H9 (cell line): Measurements from ENCODE around the gene TBX21. TPM values are rescaled to one million over a fixed set of nuclear protein-coding genes. Genes with fewer than 3 reads are reported as not detected.

Source experiments
- DNase-seq: peaks from one replicate; pipeline ENCODE4 v3.0.0-alpha.2; 2017
- H2AFZ ChIP-seq: one replicate; pipeline ENCODE4 v1.6.1; 2013; ENCODE audit warnings: mild to moderate bottlenecking, low read length, control low read depth, moderate library complexity
- H2AK5ac ChIP-seq: 2 replicates; pipeline ENCODE4 v1.6.1; 2013; ENCODE audit warnings: low read length, control low read depth, mixed read lengths; ENCODE audit not compliant: insufficient read length
- H2BK120ac ChIP-seq: one replicate; pipeline ENCODE4 v1.6.1; 2013; ENCODE audit warnings: low read depth, mild to moderate bottlenecking, low read length, control low read depth, inconsistent platforms; ENCODE audit not compliant: poor library complexity, severe bottlenecking
- H2BK12ac ChIP-seq: 2 replicates; pipeline ENCODE4 v1.6.1; 2013; ENCODE audit warnings: low read length, control low read depth, mixed read lengths, low read depth; ENCODE audit not compliant: insufficient read length
- H2BK15ac ChIP-seq: 2 replicates; pipeline ENCODE4 v1.6.1; 2013; ENCODE audit warnings: low read depth, low read length, control low read depth
- H2BK20ac ChIP-seq: one replicate; pipeline ENCODE4 v1.6.1; 2013; ENCODE audit warnings: low read depth, mild to moderate bottlenecking, low read length, control low read depth, inconsistent platforms; ENCODE audit not compliant: poor library complexity, severe bottlenecking
- H2BK5ac ChIP-seq: 2 replicates; pipeline ENCODE4 v1.6.1; 2013; ENCODE audit warnings: low read length, control low read depth, mixed read lengths; ENCODE audit not compliant: insufficient read length
- H3K14ac ChIP-seq: 2 replicates; pipeline ENCODE4 v1.6.1; 2013; ENCODE audit warnings: low read length, control low read depth; ENCODE audit not compliant: insufficient read depth
- H3K18ac ChIP-seq: 2 replicates; pipeline ENCODE4 v1.6.1; 2013; ENCODE audit warnings: low read depth, mild to moderate bottlenecking, mixed read lengths, low read length, control low read depth; ENCODE audit not compliant: insufficient read length
- H3K23ac ChIP-seq: 2 replicates; pipeline ENCODE4 v1.6.1; 2013; ENCODE audit warnings: low read length, control low read depth, mixed read lengths, low read depth; ENCODE audit not compliant: insufficient read length
- H3K23me2 ChIP-seq: 2 replicates; pipeline ENCODE4 v1.6.1; 2013; ENCODE audit warnings: low read depth, mild to moderate bottlenecking, mixed read lengths, low read length, control low read depth; ENCODE audit not compliant: insufficient read length, poor library complexity, severe bottlenecking
- H3K27ac ChIP-seq: 2 replicates; pipeline ENCODE4 v1.5.1; 2013; ENCODE audit warnings: low read length, control low read depth, mixed read lengths, low read depth; ENCODE audit not compliant: insufficient read length
- H3K27me3 ChIP-seq: 2 replicates; pipeline ENCODE4 v1.6.1; 2013; ENCODE audit warnings: low read length, control low read depth, inconsistent platforms; ENCODE audit not compliant: insufficient read depth
- H3K4ac ChIP-seq: 2 replicates; pipeline ENCODE4 v1.6.1; 2013; ENCODE audit warnings: low read depth, mild to moderate bottlenecking, control low read depth, inconsistent platforms, low read length, moderate library complexity
- H3K4me1 ChIP-seq: 2 replicates; pipeline ENCODE4 v1.6.1; 2013; ENCODE audit warnings: low read length, control low read depth, inconsistent platforms; ENCODE audit not compliant: insufficient read depth
- H3K4me2 ChIP-seq: 2 replicates; pipeline ENCODE4 v1.6.1; 2013; ENCODE audit warnings: low read length, control low read depth, mixed read lengths; ENCODE audit not compliant: insufficient read length, insufficient read depth
- H3K56ac ChIP-seq: 2 replicates; pipeline ENCODE4 v1.6.1; 2013; ENCODE audit warnings: low read depth, mild to moderate bottlenecking, mixed read lengths, low read length, control low read depth; ENCODE audit not compliant: insufficient read length
- H3K79me1 ChIP-seq: 2 replicates; pipeline ENCODE4 v1.6.1; 2013; ENCODE audit warnings: low read depth, mild to moderate bottlenecking, moderate library complexity, low read length, control low read depth, inconsistent platforms; ENCODE audit not compliant: insufficient read depth, poor library complexity, severe bottlenecking
- H3K79me2 ChIP-seq: 2 replicates; pipeline ENCODE4 v1.6.1; 2013; ENCODE audit warnings: low read length, control low read depth, inconsistent platforms; ENCODE audit not compliant: insufficient read depth
- H3K9ac ChIP-seq: 2 replicates; pipeline ENCODE4 v1.6.1; 2013; ENCODE audit warnings: low read length, control low read depth, mixed read lengths; ENCODE audit not compliant: insufficient read length; ENCODE audit errors: extremely low read depth
- H3K9me3 ChIP-seq: one replicate; pipeline ENCODE4 v1.6.1; 2013; ENCODE audit warnings: low read depth, low read length, inconsistent platforms; ENCODE audit not compliant: control insufficient read depth
- H3T11ph ChIP-seq: one replicate; pipeline ENCODE4 v1.6.1; 2013; ENCODE audit warnings: mild to moderate bottlenecking, low read length, control low read depth, inconsistent platforms
- H4K20me1 ChIP-seq: one replicate; pipeline ENCODE4 v1.6.1; 2013; ENCODE audit not compliant: control insufficient read depth, insufficient read length, insufficient read depth
- H4K5ac ChIP-seq: 2 replicates; pipeline ENCODE4 v1.6.1; 2013; ENCODE audit warnings: low read depth, mild to moderate bottlenecking, mixed read lengths, low read length, control low read depth; ENCODE audit not compliant: insufficient read length
- H4K8ac ChIP-seq: replicated peaks from 2 replicates; pipeline ENCODE4 v1.6.1; 2013; ENCODE audit warnings: low read length, control low read depth, mixed read lengths, low read depth; ENCODE audit not compliant: insufficient read length
- H4K91ac ChIP-seq: 2 replicates; pipeline ENCODE4 v1.6.1; 2013; ENCODE audit warnings: low read depth, mild to moderate bottlenecking, moderate library complexity, mixed read lengths, low read length, control low read depth; ENCODE audit not compliant: insufficient read length
- H3K27ac Mint-ChIP-seq, 3 experiments: 2 replicates in 2 of 3; 3 replicates in 1 of 3; pipeline ENCODE4 v1.8.0; 2020 to 2021; ENCODE audit warnings: mixed read lengths in 3 of 3, mild to moderate bottlenecking in 1 of 3, moderate library complexity in 1 of 3
- H3K27me3 Mint-ChIP-seq: 2 replicates; pipeline ENCODE4 v1.8.0; 2021; ENCODE audit warnings: low read depth, mild to moderate bottlenecking, moderate library complexity, mixed read lengths
- H3K36me3 Mint-ChIP-seq, 3 experiments: 2 replicates in 2 of 3; 3 replicates in 1 of 3; pipeline ENCODE4 v1.8.0; 2020 to 2021; ENCODE audit warnings: low read depth in 3 of 3, mixed read lengths in 3 of 3; ENCODE audit not compliant: insufficient read depth in 1 of 3
- H3K4me1 Mint-ChIP-seq, 2 experiments: 2 replicates each; pipeline ENCODE4 v1.8.0; 2020; ENCODE audit warnings: mixed read lengths in 2 of 2
- H3K4me3 Mint-ChIP-seq, 2 experiments: 2 replicates in 1 of 2; 3 replicates in 1 of 2; pipeline ENCODE4 v1.8.0; 2020 to 2021; ENCODE audit warnings: mild to moderate bottlenecking in 2 of 2, mixed read lengths in 2 of 2, moderate library complexity in 1 of 2
- H3K9me3 Mint-ChIP-seq, 2 experiments: 2 replicates in 1 of 2; 3 replicates in 1 of 2; pipeline ENCODE4 v1.8.0; 2020; ENCODE audit warnings: mild to moderate bottlenecking in 2 of 2, mixed read lengths in 2 of 2, moderate library complexity in 1 of 2
- WGBS: extraction: QIAGEN DNeasy Blood & Tissue Kit; methylation state at CpG from one replicate; pipeline ENCODE4 v1.1.7; 2013; ENCODE audit warnings: missing lambda C conversion rate, low lambda C conversion rate, mixed read lengths; ENCODE audit not compliant: insufficient read length; ENCODE audit errors: extremely low coverage; 5-methylcytosine and 5-hydroxymethylcytosine counted together
- total RNA-seq: library from RNA; stranded (reverse); gene quantifications from 2 replicates; pipeline ENCODE4 v1.2.1, GENCODE V29; 2021
- TF ChIP-seq, protein P1 (sequence below): fragments of 200-600 bp; sonication (generic); conservative IDR thresholded peaks from 3 replicates; pipeline ENCODE4 v1.8.0; 2021; ENCODE audit warnings: antibody characterized with exemption, mild to moderate bottlenecking

Gene TBX21
- total RNA-seq, 1 experiment from 2014 or later, result not detected

DNA sequence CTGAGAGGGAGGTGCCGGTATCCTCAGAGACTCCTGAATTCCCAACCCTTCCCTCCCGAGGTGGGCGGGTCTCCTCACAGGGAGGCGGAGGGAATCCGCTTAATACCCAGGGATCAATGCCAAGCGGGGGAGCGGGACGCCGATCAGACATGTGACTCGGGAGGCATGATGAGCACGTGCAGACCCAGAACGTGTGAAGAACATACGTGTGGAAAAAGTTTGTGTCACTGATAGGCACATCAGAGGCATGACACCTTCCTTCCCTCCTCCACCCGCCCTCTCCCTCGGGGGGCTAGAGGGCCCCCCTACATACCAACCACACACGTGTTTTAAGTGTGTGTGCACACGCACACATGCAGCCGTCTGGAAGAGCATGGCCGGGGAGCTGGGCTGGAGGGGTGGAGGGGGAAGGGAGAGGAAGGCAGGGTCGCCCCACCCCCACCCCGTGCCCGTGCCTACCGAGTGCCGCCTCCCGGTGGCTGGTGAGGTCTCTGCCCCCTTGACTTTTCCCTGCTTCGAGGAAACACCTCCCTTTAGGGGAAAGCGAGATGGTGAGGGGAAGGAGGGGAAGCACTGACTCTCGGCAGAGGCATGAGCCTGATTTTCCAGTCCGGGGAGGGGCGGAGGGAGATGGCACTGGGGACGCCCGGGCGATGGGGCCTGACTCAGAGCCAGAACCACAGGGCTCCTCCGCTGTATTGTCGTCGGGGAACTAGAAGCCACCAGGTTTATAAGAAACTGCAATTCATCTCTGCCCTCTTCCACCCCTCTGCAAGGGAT lies 12.1 kb upstream of the TBX21 start:
- Histone ChIP-seq H3K27me3 (peaks cover 2% of the 10 kb centered on the region; the same call in 1 of the 2 replicates), H3K4me2 (no peak overlapping the region), H3K23ac (no peak overlapping the region), H2BK20ac (no peak overlapping the region), H3K56ac (no peak overlapping the region), H2BK15ac (no peak overlapping the region), H4K8ac (no peak overlapping the region), H4K20me1 (no peaks in the 10 kb centered on the region), H3K79me2 (no peaks in the 10 kb centered on the region), H2BK12ac (no peak overlapping the region), H4K91ac (no peak overlapping the region), H3K18ac (no peak overlapping the region), H2AK5ac (no peak overlapping the region), H3K4me1 (no peaks in the 10 kb centered on the region), H3K9ac (no peak overlapping the region), H2BK120ac (no peak overlapping the region), H4K5ac (no peak overlapping the region), H3K9me3 (no peaks in the 10 kb centered on the region), H3K4ac (no peak overlapping the region), H2AFZ (no peak overlapping the region), H3K14ac (no peak overlapping the region), H3K79me1 (no peaks in the 10 kb centered on the region), H2BK5ac (no peak overlapping the region), H3K27ac (no peak overlapping the region), H3T11ph (no peak overlapping the region), H3K23me2 (peaks cover 3% of the 10 kb centered on the region)
- Mint-ChIP-seq H3K36me3 (no peaks in the 10 kb centered on the region), H3K4me3 (peak overlapping the region; percentile 10 to 66; a peak in 4 of 5 replicates), H3K27ac (no peak overlapping the region; a peak in 1 of 7 replicates), H3K4me1 (peaks cover 20 to 28% of the 10 kb centered on the region in 2 experiments), H3K27me3 (peaks cover 71% of the 10 kb centered on the region), H3K9me3 (no peaks in the 10 kb centered on the region)
- TF ChIP-seq, protein P1, sequence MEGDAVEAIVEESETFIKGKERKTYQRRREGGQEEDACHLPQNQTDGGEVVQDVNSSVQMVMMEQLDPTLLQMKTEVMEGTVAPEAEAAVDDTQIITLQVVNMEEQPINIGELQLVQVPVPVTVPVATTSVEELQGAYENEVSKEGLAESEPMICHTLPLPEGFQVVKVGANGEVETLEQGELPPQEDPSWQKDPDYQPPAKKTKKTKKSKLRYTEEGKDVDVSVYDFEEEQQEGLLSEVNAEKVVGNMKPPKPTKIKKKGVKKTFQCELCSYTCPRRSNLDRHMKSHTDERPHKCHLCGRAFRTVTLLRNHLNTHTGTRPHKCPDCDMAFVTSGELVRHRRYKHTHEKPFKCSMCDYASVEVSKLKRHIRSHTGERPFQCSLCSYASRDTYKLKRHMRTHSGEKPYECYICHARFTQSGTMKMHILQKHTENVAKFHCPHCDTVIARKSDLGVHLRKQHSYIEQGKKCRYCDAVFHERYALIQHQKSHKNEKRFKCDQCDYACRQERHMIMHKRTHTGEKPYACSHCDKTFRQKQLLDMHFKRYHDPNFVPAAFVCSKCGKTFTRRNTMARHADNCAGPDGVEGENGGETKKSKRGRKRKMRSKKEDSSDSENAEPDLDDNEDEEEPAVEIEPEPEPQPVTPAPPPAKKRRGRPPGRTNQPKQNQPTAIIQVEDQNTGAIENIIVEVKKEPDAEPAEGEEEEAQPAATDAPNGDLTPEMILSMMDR, result peak; percentile 34; the same call in 2 of the 3 replicates
- DNase-seq, result peak; percentile 74
- WGBS, result no CpG with 5 or more reads among the region's 36 CpGs
